IMR-90 (cell line): ENCODE data around the gene TPCN1.

Source experiments
- BHLHE40 ChIP-seq: fragments of 150-350 bp; IDR thresholded peaks from 2 replicates; pipeline ENCODE4 v1.6.1; 2016; ENCODE audit warnings: mild to moderate bottlenecking, low read depth, low read length
- CEBPB ChIP-seq: IDR thresholded peaks from 2 replicates; pipeline ENCODE4 v1.6.1; 2012; ENCODE audit warnings: low read depth, low read length, improper control_type of control experiment
- MXI1 ChIP-seq: IDR thresholded peaks from 2 replicates; pipeline ENCODE4 v1.6.1; 2012; ENCODE audit warnings: low read depth, mild to moderate bottlenecking, low read length, moderate library complexity, borderline replicate concordance
- POLR2A ChIP-seq: IDR thresholded peaks from 2 replicates; pipeline ENCODE4 v1.6.1; 2012; ENCODE audit warnings: mild to moderate bottlenecking, low read depth, low read length
- RCOR1 ChIP-seq: IDR thresholded peaks from 2 replicates; pipeline ENCODE4 v1.6.1; 2012; ENCODE audit warnings: mild to moderate bottlenecking, low read length, improper control_type of control experiment; ENCODE audit not compliant: insufficient replicate concordance
- SMC3 ChIP-seq: fragments of 150-350 bp; IDR thresholded peaks from 2 replicates; pipeline ENCODE4 v1.6.1; 2016; ENCODE audit warnings: low read depth, mild to moderate bottlenecking, antibody characterized with exemption, low read length, moderate library complexity
- TF ChIP-seq, protein P1 (sequence below): conservative IDR thresholded peaks from 2 replicates; pipeline ENCODE4 v1.5.1; 2012; ENCODE audit warnings: mild to moderate bottlenecking, low read depth, low read length, improper control_type of control experiment
- TF ChIP-seq, protein P2 (sequence below): fragments of 150-350 bp; IDR thresholded peaks from 2 replicates; pipeline ENCODE4 v1.6.1; 2017; ENCODE audit warnings: mild to moderate bottlenecking, antibody characterized with exemption, low read length, low read depth

DNA sequence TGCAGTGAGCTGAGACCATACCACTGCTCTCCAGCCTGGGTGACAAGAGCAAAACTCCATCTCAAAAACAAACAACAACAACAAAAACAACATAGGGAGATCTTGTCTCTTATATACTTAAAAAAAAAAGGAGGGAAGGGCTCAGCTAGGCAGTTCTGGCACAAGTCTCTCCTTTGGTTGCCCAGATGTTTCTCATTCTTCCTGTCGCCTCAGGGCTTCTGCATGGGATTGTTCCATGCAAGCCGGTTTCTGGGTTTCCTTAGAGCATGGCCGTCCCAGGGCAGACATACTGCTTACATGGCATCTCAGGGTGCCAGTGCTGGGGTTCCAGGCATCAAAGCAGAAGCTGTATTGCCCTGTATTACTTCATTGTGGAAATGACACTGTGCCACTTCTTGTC is 118.8 kb downstream of the TPCN1 start:
- TF ChIP-seq, protein P1, sequence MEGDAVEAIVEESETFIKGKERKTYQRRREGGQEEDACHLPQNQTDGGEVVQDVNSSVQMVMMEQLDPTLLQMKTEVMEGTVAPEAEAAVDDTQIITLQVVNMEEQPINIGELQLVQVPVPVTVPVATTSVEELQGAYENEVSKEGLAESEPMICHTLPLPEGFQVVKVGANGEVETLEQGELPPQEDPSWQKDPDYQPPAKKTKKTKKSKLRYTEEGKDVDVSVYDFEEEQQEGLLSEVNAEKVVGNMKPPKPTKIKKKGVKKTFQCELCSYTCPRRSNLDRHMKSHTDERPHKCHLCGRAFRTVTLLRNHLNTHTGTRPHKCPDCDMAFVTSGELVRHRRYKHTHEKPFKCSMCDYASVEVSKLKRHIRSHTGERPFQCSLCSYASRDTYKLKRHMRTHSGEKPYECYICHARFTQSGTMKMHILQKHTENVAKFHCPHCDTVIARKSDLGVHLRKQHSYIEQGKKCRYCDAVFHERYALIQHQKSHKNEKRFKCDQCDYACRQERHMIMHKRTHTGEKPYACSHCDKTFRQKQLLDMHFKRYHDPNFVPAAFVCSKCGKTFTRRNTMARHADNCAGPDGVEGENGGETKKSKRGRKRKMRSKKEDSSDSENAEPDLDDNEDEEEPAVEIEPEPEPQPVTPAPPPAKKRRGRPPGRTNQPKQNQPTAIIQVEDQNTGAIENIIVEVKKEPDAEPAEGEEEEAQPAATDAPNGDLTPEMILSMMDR = no peak
- TF ChIP-seq POLR2A (no peak), CEBPB (no peak), BHLHE40 (no peak), SMC3 (no peak), MXI1 (no peak), RCOR1 (no peak)
- TF ChIP-seq, protein P2, sequence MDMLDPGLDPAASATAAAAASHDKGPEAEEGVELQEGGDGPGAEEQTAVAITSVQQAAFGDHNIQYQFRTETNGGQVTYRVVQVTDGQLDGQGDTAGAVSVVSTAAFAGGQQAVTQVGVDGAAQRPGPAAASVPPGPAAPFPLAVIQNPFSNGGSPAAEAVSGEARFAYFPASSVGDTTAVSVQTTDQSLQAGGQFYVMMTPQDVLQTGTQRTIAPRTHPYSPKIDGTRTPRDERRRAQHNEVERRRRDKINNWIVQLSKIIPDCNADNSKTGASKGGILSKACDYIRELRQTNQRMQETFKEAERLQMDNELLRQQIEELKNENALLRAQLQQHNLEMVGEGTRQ = no peak
